ENCODE measurements around the gene PIGS.

GRCh38 chr17:28545141-28545503, 26.2 kb downstream of the PIGS start:
- TF ChIP-seq CTCF (IDR thresholded peaks at IDR 0.05; ENCODE audit: low read length) (no peak), EZH2 (IDR thresholded peaks at IDR 0.05; ENCODE audit: borderline replicate concordance, low read length) (no peak)
